HG03025 (cell line): Measurements from ENCODE around the gene FOXS1.

Experiments
- ATAC-seq: cut with Tn5 transposase; IDR thresholded peaks from one replicate; pipeline ENCODE4 v1.9.1; 2021; ENCODE audit warnings: mild to moderate bottlenecking, moderate library complexity; ENCODE audit not compliant: unreplicated experiment, low FRiP score

FOXS1 gene

DNA sequence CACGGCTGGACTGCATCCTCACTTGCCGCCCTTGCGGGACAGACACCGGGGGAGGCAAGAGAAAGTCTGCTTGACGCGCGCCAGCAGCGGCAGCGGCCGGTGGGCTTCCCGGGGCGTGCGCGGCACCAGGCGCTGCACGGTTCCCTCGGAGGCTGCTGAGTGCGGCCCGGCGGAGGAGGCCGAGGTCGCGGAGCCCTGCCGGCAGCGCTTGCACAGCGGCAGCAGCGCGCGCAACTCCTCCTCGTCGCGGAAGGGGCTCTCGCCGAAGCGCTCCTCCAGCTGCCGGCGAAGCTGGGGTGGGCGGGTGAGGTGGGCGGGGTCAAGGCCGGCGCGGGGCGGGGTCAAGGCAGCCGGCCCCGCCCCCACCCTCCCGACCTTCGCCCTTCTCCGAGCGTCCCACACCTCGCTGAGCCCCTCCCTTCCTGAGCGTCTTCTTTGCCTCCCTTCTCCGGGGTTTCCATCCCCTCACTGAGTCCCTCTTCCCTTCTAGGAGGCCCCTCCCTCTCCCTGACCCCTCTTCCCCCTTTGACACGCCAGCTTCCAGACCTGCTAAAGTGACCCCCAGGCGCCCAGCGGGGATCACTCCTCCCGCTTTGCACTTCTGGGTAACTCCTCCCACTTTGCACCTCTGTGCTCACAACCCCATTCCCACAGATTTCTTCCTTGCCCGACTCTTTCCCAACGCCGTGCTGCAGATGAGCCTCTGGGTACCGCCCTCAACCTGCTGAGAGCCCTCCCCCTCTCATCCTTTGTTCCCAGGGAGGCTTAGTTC, 16.2 kb upstream of the FOXS1 start:
- ATAC-seq = no peak

DNA sequence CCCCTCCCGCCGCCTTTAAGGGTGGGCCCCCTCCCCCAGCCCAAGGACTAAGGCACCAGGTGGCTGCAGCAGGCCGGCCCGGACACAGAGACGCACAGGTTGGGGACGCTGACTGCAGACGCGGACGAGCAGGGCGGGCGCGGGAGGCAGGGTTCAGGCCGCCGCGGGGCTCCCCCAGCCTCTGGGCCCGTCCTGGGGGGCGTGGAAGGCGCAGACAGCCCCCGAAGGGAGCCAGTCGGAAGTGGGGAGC, 15.7 kb upstream of the FOXS1 start:
- no peak for ATAC-seq

DNA sequence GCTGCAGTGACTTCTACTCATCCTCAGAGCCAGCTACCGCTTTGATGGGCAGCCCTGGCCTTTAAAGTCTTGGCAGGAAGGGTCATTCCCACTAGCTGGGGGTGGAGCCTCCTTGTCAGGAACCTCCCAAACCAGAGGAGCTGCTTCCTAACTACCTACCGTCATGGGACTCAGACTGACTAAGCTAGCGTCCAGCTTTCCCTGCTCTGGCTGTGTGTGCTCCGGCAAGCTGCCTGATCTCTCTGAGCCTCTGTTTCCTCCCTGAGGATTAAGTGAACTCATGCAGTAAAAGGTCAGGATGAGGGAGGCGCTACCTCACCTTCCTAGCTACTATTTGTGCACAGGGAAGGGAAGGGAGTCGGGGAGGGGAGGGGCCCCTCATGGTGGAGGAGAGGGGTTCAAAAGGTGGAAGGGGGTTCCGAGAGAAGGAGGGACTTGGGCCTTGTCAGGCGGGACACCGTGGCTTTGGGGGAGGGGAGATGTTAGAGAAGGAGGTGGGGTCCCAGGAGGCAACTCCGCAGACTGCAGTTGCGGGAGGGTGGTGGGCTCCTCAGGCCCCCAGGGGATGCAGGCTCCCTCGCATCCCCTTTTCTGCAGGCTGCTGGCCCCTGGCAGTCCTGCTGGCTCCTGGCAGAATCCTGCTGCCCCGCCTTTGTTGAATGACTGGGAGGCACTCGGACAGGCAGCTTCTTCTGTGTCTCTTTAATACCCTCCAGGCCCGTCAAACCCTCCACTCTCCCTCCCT, 15.2 kb upstream of the FOXS1 start:
- ATAC-seq = no peak

DNA sequence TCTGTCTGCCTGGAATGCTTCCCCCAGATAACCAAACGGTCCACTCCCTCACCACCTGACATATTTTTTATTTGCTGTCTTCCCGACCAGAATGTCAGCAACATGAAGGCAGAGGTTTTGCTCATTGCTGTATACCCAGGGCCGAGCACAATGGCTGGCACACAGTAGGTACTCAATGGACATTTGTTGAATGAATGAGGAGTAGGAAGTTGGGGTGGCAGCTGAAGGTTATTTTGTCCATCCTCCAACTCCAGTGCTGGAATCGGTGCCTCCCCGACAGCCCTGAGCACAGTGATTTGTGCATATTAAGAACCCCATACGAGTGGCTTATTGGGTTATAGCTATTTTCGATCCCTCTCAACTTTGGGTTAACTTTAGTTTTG, 14.6 kb upstream of the FOXS1 start:
- ATAC-seq = no peak

DNA sequence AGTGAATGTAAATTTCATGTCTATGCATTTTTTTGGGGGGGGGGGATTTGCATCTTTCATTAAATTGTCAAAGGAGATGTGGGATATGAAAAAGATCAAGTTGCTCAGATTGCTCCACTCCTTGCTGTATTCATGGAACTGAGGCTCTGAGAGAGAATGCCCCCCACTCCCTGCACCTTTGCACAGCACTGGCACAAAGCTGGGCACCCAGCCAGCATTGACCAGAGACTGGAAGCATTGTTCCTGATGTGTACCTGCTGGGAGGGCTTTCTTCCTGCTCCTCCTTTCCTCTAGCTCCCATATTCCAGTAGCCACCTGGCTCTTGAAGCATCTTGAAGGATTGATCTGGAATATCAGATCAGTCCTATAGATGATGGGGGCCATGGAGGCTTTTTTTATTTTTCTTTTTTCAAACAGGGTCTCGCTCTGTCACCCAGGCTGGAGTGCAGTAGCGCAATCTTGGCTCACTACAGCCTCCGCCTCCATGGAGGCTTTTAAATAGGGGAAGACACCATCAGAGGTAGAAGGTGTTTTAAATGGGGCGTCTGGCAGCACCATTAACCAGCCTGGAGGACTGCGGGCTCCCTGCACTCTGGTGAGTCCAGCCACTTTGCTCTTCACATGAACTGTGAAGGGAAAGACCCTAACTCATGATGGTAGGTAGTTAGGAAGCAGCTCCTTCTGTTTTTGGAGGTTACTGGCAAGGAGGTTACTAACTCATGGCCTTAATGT, 14.0 kb upstream of the FOXS1 start:
- no peak for ATAC-seq

DNA sequence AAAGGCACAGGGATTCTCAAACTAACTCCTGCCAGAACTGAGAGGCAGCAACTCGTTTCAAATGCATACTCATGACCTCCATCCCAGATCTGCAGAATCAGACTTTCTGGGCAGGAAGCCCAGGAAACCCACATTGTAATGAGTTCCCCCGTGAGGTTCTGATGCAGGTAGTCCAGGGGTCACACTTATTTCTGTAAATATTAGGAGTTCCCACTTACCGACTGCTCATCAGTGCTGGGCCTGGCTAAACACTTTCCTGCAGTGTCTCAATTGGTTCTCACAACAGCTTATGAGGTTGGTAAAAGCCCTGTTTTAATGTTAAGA, 13.3 kb upstream of the FOXS1 start:
- ATAC-seq = no peak

DNA sequence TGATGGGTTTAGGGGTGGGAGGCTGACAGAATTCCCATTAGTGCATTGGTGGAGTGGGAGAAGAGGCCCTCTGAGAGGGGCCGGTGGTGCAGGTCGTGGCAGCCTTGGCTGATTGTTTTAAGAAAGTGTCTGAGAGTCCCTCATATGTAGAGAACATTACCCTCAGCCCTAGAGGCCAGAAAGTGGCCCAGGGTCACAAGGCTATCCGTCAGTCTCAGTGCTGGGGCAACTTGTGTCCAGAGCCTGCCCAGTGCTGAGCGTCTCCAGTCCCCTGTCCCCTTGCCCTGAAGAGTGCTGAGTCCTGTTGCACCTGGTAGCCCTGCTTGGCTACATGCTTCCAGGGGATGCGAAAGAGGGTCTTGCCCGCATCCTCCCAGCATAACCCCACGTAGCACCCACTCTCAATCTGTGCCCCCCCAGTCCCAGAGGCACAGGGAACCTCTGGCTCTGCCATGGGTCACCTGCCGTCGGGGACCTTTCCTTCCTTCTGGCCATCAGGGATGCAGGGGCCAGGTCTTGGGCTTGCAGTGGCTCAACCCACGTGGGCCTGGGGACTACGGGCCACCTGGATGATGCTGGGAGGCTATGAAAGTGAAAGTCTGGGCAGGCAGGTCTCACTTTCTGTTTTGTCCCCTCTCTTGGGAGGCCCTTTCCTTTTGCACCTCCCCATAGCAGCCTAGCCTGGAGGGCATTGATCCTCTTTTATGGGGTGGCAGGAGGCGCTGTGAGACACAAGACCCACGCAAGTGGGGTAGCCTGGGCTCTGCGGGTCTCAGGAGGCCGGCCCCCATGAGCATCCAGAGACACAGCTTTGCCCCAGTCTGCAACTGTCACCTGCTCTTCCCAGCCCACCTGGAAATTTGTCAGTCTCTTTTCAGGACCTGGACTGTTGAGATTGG, 12.7 kb upstream of the FOXS1 start:
- ATAC-seq = no peak

DNA sequence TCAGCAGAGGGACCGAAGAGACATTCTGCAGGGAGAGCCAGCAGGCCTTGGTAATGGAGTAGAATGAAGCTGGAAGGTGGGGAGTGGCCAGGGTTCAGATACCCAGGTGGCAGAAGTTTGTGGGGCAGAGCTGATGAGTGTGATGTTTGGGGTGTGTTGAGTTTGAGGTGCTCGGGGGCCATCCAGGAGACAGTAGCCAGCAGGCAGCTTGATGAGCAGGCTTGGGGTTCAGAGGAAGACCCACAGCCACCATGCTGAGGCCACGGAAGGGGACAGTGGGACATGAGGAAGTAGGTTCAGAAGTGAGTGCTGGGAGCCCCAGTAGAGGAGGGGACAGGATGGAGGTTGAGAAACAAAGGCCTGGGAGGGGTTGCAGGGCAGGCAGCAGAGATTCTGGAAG, 11.1 kb upstream of the FOXS1 start:
- no peak for ATAC-seq

DNA sequence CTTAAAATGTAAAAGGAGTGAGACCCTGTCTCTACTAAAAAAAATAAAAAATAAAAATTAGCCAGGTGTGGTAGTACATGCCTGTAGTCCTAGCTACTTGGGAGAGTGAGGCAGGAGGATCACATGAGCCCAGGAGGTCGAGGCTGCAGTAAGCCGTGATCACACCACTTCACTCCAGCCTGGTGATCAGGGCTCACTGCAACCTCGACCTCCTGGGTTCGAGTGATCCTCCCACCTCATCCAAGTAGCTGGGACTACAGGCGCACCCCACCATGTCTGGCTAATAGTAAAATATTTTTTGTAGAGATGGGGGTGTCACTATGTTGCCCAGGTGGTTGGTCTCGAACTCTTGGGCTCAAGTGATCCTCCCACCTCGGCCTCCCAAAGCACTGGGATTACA, 8.1 kb upstream of the FOXS1 start:
- no peak for ATAC-seq

DNA sequence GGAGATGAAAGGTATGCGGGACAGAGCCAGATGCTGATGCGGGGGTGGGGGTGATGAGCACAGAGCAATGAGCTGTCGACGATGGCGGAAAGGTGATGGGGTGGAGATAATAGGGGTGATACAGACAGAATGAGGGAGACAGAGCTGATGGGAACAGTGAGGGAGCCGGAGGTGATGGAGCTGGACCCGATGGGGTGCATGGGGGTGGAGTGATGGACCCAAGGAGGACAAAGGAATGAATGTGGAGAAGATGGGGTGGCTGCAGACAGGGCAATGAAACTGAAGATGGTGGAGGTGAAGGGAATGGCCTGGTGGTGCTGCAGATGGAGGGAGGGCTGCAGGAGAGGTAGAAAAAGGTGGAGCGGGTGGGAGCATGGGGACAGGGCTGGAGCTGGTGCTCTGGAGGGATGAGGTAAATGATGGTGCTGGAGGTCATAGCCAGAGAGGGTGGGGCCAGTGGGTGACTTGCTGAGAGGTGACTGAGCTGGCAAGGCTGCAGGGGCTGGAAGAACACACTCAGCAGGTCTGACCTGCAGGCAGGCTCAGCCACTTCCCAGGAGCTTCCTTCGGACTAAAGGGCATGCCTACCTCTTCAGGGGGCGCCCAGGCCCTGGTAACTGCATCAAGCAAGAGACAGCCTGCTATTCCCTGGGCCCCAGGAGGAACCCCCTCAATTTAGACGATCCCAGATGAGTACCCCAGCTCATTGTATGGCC, 6.0 kb upstream of the FOXS1 start:
- ATAC-seq = no peak

DNA sequence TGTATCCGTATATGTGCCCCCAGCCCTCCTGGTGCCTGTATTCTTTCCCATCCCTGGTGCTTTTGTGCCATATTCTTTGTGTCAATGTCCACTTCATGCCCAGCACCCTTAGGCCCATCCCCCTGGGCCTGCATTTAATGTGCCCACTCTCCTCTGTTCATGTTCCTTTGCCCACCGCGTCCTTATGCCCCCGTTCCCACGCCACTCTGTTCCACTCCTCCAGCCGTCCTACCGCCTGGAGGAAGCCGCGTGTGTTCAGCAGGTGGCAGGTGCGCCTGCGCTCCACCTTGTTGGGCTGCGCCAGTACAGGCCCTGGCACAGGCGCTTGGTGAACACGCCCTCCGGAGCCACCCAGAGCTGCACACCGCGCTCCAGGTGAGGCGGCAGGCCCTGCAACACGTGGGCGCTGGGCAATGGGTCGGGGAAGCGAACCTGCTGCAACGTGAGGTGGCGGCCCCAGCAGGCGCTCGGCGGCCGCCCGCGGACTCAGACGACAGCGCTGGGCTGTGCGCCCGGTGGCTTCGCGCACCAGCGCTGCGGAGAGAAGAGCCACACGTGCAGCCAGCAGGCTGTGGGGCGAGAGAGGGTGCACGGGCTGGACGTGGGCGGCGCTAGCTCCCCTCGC, 4.0 kb upstream of the FOXS1 start:
- no peak for ATAC-seq

DNA sequence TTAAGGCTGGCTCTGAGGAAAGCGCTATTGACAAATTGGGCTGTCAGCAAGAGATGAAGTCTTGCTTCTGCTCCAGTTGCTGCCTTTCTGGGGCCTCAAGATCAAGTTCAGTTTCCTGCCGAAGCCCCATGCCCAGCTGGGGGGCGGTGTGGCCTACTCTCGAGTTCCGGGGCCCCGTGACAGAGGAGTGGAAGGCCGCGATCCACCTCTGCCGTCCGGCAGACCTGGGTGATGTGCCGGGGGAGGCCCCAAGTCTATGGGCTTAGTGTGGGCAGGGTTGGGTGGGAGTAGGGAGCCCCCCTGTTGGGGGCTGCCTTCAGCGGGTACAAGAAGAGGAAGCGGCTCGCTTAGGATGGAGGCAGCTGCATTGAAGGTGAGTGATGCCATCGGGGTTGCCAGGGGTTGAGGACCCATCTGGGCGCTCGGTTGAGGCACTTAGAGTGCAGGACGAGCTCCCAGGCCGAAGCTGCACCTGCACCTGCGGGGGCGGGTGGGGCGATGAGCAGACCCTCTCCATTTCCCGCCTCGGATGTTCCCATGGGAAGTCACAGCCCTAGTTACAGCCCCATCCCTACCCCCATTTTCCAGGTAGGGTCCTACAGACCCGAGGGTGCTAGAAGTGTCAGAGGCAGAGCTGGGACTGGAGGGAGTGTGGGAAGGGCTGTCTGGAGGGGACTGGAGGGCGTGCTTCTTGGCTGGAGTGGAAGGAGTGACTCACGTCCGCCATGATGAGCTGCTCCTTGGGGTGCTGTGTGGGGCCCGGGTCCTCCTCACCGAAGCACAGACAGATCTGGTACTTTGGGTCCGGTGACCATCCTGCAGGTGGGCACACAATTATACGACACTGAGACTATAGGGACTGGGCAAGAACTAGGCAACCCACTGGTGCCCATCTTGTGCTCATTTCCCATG, 2.9 kb upstream of the FOXS1 start:
- no peak for ATAC-seq

DNA sequence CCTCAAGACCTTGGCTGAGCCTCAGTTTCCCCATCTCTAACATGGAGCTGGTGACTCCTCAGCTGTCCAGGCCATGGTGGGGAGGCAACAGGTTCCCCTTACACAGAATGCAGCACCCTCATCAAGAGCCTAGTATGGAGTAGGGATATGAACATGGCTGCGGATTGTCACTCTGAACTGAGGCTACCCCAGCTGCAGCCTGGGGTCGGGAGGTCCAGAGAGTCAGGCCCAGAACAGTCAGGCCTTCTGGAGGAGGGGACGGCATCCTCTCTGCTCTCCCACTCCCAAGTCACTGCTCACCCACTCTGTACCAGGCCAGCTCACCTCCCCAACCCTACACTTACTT, 1.4 kb upstream of the FOXS1 start:
- no peak for ATAC-seq

DNA sequence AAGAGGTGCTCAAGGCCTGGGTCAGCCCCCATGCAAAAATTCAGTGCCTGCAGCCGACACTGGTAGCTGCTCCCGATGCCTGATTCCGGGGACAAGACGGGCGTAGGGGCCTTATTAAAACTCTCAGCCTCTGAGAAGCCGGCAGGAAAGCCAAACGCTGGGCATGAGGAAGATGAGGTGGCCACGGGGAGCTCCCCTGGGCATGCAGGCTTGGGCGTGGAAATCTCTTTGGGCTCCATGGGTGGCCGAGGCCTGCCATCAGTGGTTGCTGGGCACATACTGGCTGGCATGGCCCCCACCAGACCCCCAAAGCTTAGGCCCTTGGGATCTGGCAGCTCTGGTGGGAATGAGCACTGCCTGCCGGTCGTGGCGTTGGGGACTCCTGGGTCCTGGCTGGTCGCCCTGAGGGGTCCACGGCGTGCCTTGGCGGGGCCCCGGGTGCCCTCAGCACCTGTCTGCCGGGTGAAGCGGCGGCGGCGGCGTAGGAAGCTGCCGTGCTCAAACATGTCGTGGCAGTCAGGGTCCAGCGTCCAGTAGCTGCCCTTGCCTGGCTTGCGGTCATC, 586 bp downstream of the FOXS1 start:
- ATAC-seq = no peak

DNA sequence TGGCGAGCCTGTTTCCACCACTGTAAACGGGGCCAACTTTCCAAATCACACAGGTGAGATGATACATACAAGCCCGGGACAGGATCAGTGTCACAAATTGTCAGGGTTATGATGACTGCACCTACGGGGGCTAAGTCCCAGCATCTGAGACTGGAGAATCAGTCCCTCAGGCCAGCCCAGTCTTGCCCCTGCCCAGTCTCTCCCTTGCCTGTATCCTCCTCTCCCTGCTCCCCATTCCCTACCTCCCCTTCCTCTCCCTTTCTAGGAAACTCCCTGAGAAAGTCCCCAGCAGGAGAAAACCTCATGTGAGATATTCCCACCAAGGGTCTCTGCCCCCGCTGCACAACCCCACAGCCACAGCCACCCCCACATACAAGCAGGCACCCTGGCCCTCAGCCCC, 1.5 kb downstream of the FOXS1 start:
- no peak for ATAC-seq

DNA sequence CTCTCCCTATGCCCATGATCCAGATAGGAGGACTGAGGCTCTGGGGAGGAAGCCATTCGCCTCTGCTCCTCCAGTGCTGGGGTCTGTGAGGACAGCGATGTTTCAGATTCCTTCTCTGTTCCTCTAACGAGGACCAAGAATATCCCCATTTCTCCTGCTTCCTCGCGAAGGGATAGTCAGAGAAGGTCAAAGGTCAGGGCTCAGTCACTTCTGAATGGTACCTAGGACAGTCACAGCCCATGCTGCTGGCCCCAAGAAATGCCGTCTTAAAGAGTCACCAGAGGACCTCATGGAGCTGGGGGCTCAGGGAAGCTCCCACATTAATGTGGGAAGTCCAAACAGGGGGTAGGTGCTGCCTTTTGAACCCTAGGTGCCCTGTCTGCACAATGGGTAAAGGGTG, 2.1 kb downstream of the FOXS1 start:
- ATAC-seq = no peak

DNA sequence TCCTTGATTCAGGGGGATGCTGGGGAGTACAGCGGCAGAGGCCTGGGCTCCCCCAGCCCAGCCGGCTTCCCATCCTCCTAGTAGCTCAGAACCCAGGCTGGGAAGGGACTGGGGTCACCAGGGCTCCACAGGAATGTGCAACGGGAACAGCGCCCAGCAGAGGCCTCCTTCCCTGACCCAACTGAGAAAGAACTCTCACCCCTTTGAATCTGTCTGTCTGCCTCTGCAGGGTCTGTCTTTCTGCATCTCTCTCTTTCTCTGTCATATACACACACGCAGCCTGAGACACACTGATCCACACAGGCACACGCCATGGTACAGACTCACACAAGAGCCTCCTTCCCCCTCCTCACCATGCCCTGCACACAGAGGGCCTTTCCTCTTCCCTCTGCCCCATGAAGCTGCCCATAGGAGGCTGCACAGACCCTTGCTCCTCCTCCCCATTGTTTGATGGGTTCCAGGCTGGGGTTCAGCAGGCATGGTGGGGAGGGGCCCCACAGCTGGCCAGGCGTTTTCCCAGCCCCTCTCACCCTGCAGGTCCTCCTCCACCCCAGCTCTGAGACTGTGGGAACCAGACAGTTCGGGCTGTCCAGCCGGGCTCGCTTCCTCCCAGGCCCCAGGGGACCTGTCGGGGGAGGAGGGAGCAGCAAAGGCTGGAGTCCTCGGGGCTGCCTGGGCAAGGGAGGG, 2.8 kb downstream of the FOXS1 start:
- ATAC-seq = no peak

DNA sequence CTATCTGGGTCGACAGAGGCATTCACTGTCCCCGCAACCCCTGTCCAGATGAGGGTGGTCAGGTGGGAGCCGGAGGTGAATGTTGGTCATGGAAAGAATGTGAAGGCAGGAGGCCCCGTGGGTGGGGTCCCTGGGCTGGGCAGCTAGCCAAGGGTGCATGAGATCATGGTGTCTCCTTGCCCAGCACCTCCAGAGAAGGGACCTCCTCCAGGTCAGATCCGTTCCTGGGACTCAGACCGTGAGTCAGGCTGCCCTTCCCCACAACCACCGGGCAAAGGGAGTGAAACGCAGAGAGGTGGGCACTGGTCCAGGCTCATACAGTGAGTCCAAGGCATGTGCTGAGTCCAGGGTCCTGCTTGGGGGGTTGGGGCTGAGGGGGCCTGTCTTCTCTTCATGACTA, 3.5 kb downstream of the FOXS1 start:
- no peak for ATAC-seq
